ENCODE results near the gene JPH3.

JPH3 gene

GRCh38 chr16:87592018-87592712, 10.1 kb upstream of the JPH3 start:
- 0 out of 2 replicates have a peak, but pooled peaks cover 2% of the 10 kb centered on the region for H3K27me3 ChIP-seq (ENCODE audit: control insufficient read depth, low read length)
- H3K4me1 ChIP-seq (ENCODE audit: control insufficient read depth, low read length), result no peaks in the 10 kb centered on the region
- no peaks in the 10 kb centered on the region for H3K79me2 ChIP-seq (ENCODE audit: control insufficient read depth, low read length)
- TF ChIP-seq CTCF (IDR thresholded peaks at IDR 0.05; ENCODE audit: low read depth, low read length, poor library complexity, severe bottlenecking) (no peak), EZH2phosphoT487 (IDR thresholded peaks at IDR 0.05; ENCODE audit: borderline replicate concordance, low read length) (no peak)
- no peaks in the 10 kb centered on the region for H4K20me1 ChIP-seq (ENCODE audit: control insufficient read depth, insufficient read depth, low read depth, low read length)
- H3K27ac ChIP-seq (ENCODE audit: low read depth, low read length), result no peak overlapping the region
- H3K4me3 ChIP-seq (ENCODE audit: low read length), result no peak overlapping the region
- H3K4me2 ChIP-seq (ENCODE audit: low read length), result no peak overlapping the region
- H3F3A ChIP-seq (ENCODE audit: control insufficient read depth, insufficient read depth), result no peaks in the 10 kb centered on the region
- H3K9me3 ChIP-seq (ENCODE audit: control insufficient read depth, insufficient read depth, low read length), result no peaks in the 10 kb centered on the region
- H3K9me2 ChIP-seq (replicated peaks; ENCODE audit: control insufficient read depth, low read length), result no peaks in the 10 kb centered on the region
- no peaks in the 10 kb centered on the region for H3K36me3 ChIP-seq (ENCODE audit: control insufficient read depth, low read length)

GRCh38 chr16:87593710-87594258, 8.5 kb upstream of the JPH3 start:
- TF ChIP-seq CTCF (IDR thresholded peaks at IDR 0.05; ENCODE audit: low read depth, low read length, poor library complexity, severe bottlenecking), result no peak
- Histone ChIP-seq H3K4me1 (ENCODE audit: control insufficient read depth, low read length) (no peaks in the 10 kb centered on the region), H3K9me3 (ENCODE audit: control insufficient read depth, insufficient read depth, low read length) (no peaks in the 10 kb centered on the region)

GRCh38 chr16:87595712-87596111, 6.6 kb upstream of the JPH3 start:
- TF ChIP-seq CTCF (IDR thresholded peaks at IDR 0.05; ENCODE audit: low read depth, low read length, poor library complexity, severe bottlenecking) (no peak), EZH2phosphoT487 (IDR thresholded peaks at IDR 0.05; ENCODE audit: borderline replicate concordance, low read length) (no peak)
- Histone ChIP-seq H3K9me3 (ENCODE audit: control insufficient read depth, insufficient read depth, low read length) (no peaks in the 10 kb centered on the region), H3K79me2 (ENCODE audit: control insufficient read depth, low read length) (no peaks in the 10 kb centered on the region), H3K4me2 (ENCODE audit: low read length) (no peak overlapping the region), H3K4me1 (ENCODE audit: control insufficient read depth, low read length) (no peaks in the 10 kb centered on the region), H3K27me3 (ENCODE audit: control insufficient read depth, low read length) (peaks cover 6% of the 10 kb centered on the region), H3K27ac (ENCODE audit: low read depth, low read length) (no peak overlapping the region), H3K36me3 (ENCODE audit: control insufficient read depth, low read length) (no peaks in the 10 kb centered on the region), H4K20me1 (ENCODE audit: control insufficient read depth, insufficient read depth, low read depth, low read length) (no peaks in the 10 kb centered on the region), H3F3A (ENCODE audit: control insufficient read depth, insufficient read depth) (no peaks in the 10 kb centered on the region), H3K4me3 (ENCODE audit: low read length) (no peak overlapping the region), H3K9me2 (replicated peaks; ENCODE audit: control insufficient read depth, low read length) (no peaks in the 10 kb centered on the region)

More at GRCh38 chr16:87593710-87594258, 8.5 kb upstream of the JPH3 start:
- no peak overlapping the region for H3K4me2 ChIP-seq (ENCODE audit: low read length)
- H3K27ac ChIP-seq (ENCODE audit: low read depth, low read length), result no peak overlapping the region
- H3K9me2 ChIP-seq (replicated peaks; ENCODE audit: control insufficient read depth, low read length), result no peaks in the 10 kb centered on the region
- no peaks in the 10 kb centered on the region for H4K20me1 ChIP-seq (ENCODE audit: control insufficient read depth, insufficient read depth, low read depth, low read length)
- no peak overlapping the region for H3K4me3 ChIP-seq (ENCODE audit: low read length)
- no peaks in the 10 kb centered on the region for H3K79me2 ChIP-seq (ENCODE audit: control insufficient read depth, low read length)
- no peaks in the 10 kb centered on the region for H3K27me3 ChIP-seq (ENCODE audit: control insufficient read depth, low read length)
- H3F3A ChIP-seq (ENCODE audit: control insufficient read depth, insufficient read depth), result no peaks in the 10 kb centered on the region
- H3K36me3 ChIP-seq (ENCODE audit: control insufficient read depth, low read length), result no peaks in the 10 kb centered on the region

All from DOHH2 (cell line).